ENCODE measurements around the gene RNF227.
"Not testable (repeated sequence)": the region's sequence is repeated elsewhere in the genome, so short reads cannot be mapped to it uniquely, and the experiment has no call there.

RNF227 gene

DNA sequence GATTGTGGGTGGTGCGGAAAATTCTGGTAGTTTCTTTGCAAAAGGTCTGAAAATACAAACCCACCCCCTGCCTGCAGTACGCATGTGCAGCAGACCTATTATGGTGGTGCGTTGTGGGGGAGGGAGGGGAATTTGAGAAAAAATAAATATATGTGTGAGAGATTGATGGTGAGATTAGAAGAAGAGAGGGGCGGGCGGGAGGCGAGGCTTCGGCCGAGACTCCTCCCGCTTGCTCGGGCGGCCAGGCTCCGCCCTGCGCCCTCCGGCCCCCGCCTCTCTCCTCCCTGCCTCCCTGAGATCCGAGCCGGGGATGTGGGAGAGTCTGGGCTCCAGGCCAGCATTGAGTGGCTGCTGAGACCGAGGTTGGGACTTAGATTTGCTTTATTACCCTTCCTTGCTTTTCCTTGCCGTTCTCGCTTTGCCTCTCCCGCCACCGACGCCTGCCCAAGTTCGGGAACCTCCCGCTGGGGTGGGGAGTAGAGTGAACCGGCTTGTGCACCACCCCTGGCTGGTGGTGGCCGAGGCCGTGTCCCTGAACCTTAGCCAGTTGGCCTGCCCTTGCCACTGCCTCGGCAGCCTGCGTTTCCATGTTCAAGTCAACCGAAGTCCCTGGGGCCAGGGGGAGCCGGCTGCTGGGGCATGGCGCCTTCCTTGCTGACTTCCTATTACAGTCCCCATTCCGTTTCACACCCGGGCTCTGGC is 28.5 kb downstream of the RNF227 start:
- peak; percentile 92 to 96 for DNase-seq

DNA sequence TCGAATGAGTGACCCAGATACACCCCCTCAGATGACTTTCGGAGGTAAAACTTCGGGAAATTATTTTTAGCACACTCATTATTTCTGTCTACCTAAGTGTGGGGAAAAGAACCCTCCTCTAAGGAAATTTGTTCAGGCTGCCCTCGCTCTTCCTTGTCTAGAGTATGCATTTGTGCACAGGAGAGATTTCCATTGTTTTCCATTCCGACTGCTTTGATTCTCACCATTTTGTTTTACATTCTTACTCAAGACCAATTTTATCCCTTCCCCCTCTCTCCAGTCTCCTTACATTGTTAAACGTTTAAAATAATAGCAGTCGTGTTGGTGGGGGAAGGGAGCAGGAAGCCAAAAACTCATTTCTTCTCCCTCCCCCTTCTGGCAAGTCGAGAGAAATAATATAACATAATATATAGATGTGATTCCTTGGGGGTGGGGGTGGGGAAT is 29.0 kb downstream of the RNF227 start:
- DNase-seq = no peak

DNA sequence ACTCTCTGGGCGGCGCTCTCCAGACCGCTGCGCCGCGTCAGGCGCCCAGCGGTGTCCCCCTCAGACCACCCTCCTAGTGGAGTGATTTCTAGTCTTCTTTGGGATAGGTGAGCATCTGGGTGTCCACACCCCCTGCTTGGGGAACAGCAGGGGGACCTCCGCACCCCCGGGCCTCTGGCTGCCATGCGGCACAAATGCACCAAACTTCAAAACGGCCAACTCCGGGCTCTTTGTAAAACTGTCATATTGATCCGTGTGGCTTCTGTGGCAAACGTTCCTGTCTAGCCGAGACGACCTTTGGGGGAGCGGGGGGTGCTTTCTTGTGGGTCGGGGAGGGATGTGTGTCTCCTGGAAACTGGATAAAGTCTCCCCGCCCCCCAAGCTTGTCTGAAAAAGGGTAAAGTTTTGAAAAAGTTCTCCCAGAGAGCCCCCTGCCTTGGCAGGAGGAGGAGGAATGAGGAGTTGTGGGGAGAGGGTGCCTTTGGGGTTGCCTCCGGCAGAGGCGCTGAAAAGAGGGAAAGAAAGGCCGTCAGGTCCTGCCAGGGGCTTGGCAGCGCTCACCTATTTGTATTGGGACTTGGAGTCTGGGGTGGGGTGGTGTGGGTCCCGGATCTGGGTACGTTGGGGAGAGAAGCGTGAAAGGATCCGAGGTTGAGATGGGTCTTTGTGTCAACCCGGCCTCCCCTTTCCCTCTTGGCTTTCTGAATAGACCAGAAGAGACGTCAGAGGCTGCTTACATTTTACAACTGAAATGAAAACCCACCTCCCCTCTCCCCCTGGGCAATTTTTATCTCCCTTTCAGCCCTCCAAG is 29.7 kb downstream of the RNF227 start:
- DNase-seq = peak in 1 of 2 experiments; percentile 31

DNA sequence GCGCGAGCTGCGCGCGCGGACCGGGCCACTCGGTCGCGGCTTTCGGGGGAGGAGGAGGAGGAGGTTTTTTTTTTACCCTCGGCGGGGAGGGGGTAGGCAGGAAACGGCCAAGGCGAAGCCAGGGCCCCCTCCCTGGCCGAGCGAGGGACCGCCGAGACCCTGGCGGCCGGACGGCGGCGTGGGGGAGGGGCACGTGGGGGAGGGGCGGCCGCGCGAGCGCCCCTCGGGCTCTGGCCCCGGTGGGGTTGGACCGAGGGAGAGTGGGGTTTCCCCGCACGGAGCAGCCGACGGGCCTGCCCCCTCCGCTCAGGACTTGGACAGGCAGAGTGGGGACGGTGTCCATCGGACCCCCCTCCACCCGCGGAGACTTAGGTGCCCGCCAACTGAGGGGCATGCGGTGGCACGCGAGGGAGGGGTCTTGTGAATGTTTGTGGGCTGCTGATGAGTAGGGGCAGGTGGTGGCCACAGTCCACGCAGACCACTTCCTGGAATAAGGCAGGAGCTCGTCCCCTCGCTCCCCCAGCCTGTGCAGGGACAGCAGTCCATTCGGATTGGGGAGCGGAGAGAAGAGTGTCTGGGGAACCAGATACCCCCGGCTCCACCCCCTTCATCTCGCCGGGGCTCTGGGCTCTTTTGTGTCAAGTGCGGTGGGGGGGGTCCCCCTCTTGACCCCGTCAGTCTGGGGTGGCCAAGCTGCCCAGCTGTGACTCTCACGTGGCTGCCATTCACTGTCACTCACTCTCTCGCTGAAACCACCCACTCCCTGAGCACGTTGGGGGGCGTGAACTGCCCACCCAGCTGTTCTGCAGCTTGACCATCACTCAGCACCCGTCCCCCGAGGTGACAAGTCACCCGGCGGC is 30.5 kb downstream of the RNF227 start:
- DNase-seq = peak in 1 of 2 experiments; percentile 25

GRCh38 chr17:7884581-7885366 is 31.3 kb downstream of the RNF227 start:
- no peak for DNase-seq

DNA sequence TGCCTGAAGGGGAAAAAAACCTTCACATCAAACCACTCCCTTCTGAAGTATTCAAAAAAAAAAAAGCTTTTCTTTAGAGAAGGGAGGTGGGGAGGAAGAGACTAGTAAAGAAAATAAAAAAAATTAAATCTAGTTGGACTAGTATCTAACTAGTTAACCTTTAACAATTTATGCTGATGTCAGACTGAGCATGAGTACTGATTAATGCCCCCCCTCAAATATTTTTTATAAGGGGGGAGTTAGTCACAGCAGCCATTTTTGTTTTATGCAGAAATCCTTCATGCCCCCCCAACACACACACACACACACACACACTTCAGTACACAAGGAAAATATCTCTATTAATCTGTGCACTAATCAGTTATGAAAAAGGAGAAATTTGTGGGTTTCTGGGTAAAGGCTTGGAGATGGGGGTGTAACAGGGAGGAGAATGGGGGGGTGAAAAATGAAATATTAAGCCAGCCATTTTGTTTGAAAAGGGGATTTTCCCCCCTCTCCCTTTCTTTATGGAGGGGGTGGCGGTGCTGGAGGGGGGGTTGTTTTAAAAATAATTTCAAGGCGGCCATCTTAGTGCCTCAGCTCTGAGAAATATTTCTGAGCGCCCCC is 32.2 kb downstream of the RNF227 start:
- peak in 1 of 2 experiments; percentile 20 for DNase-seq

DNA sequence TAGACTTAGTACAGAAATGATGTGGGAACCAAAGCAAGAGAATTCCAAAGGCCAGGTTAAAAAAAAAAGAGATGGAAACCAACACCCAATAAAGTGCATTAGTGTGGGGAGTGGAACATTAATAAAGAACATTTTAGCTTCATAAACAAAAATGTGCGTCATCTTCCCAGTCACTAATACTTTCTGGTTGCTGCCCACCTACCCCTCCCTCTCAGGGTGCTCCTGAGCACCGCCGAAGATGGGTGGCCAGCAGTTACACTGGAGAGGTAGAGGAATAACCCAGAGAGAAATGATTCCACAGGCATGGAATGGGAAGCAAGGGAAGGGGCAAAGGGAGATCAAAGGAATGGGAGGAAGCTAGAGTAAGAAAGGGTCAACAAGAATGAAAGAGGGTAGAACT is 33.5 kb downstream of the RNF227 start:
- no peak for DNase-seq

- DNase-seq = no peak
These were observed 34.0 kb downstream of the RNF227 start for GRCh38 chr17:7882068-7882467.

DNA sequence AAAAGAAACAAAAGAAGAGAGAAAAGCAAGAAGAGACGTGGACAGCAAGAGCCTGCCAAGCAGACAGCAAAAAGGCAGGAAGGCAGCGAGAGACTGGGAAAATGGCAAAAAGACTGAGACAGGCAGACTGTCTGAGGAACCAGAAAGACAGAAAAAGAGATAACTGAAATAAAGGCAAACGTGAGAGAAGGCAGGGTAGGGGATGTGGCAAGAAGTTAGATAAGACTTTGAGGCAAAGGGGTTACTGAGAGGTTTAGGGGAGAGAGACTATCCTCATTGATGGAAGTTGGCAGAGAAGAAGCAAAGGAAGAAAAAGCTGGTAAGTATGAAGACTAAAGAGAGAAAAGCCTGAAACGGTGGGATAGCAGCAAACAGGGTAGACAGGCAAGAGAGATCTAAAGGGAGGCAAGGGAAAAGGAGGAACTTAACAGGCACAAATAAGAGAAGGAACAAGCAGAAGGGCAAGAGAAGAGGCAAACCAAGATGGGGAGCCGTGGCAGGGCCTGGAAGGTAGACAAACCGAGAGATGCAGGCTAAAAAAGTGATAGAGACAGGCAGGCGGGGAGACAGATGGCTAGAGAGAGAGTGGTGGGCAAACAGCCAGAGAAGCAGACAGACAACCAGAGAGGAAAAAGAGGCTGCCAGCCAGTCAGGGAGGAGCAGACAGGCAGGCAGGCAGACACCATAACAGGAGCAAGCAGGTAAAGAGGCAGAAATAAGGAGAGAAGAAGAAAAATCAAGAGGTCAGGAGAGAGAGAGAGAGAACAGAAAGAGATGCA is 34.6 kb downstream of the RNF227 start:
- peak; percentile 60 to 83 for DNase-seq

- no peak for DNase-seq
These were observed 35.8 kb downstream of the RNF227 start for GRCh38 chr17:7880076-7880868.

DNA sequence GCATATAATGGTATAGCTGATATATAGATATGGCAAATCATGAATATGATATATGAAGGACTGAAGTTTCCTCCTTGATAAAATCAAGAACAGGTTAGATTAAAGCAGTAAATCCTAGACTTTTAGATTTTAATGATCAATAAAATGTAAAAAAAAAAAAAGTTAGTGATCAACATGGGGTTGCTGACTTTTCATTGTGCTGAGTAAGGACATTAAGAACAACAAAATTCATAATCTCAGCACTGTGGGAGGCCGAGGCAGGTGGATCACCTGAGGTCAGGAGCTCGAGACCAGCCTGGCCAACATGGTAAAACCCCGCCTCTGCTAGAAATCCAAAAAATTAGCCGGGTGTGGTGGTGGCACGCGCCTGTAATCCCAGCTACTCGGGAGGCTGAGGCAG is 37.9 kb downstream of the RNF227 start:
- no peak for DNase-seq

GRCh38 chr17:7875804-7876370 is 40.2 kb downstream of the RNF227 start:
- no peak for DNase-seq

- DNase-seq = no peak
These were observed 43.0 kb downstream of the RNF227 start for GRCh38 chr17:7873051-7873450.

DNA sequence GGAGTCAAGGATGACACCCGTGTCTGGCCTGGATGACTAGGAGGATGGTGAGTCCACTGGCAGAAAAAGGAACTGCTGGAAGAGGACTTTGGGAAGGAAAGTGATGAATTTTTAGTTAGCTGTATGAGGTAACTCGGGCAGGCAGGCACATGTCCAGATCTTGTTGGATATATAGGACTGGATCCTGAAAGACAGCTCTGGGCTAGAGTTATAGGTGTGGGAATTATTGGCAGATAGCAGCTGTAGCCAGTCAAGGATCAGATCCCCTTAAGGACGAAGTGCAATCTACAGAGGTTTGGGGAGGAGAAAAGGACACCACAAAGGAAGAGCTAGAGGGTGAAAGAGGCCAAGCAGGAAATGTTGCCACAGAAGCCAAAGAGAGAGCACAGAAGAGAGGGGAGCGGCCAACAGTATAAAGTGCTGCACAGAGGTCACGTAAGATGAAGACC is 48.2 kb downstream of the RNF227 start:
- no peak for DNase-seq

DNA sequence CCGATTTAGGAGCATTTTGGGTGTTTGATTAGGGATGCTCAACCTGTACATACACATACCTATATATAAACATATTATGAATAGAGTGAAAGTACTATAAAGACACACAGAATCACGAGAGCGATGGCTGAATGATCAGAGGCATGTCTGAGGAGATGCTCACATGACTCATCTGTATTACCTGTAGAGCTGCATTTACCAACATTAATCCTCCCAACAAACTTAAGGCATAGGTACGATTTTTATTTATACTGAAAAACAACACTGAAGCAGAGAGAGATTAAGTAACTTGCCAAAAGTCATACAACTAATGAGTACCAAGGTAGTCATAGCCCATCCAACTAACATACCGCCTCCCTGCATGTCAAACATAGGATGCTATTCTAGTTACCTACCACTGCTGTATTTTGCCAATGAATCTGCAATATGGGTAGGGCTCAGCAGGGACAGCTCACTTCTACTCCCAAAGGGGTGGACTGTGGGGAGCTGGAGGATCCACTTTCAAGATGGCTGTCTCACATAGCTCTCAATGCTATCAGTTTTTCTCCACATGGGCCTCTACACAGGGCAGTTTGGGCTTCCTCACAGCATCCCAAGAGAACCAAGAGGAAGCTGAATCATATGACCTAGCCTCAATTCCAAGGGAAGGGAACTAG is 51.0 kb downstream of the RNF227 start:
- DNase-seq = no peak

DNA sequence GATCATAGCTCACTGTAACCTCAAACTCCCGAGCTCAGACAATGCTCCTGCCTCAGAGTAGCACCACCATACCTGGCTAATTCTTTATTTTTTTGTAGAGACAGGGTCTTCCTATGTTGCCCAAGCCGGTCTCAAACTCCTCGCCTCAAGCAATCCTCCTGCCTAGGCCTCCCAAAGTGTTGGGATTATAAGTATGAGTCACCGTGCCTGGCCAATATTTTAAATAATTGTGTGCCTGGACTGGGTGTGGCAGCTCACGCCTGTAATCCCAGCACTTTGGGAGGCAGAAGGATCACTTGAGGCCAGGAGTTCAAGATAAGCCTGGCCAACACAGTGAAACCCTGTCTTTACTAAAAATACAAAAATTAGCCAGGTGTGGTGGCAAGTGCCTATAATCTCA is 51.7 kb downstream of the RNF227 start:
- DNase-seq = not testable (repeated sequence)
